Activated T-helper 9 cell treated with anti-CD3 and anti-CD28 coated beads, Interleukin-2, amount 50 U/mL, for 16 hours (primary cell): ENCODE results near the gene OR6J1.
"Not testable (repeated sequence)": the region's sequence is repeated elsewhere in the genome, so short reads cannot be mapped to it uniquely, and the experiment has no call there.

Experiments used
- DNase-seq: peaks from one replicate; pipeline ENCODE4 v3.0.0-alpha.2; 2020; ENCODE audit warnings: low read depth

The OR6J1 gene

DNA sequence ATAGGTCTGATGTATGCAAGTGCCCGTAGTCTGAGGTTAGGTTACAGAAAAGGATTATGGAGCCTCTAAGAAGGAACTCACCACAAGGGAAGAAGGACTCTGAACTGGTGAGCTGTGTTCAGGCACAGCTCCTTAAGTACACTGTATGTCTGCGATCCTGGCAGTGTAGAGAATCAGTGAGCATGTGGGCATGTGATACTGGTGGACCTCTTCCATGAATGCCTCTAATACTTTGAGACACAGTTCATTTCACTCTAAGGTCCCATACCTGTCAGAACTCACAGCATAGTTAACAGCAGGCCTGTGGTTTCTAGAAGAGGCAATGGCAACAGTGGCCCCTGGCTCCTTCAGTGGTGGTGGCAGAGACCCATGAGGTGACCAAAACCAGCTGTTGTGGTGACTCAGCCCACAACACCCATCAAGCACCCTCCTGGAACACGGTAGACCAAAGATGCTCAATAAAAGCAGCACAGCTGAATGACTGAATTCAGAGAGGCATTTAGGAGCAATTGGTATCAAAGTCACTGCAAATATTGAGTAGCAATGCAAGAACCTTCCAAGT, 6.9 kb upstream of the OR6J1 start:
- DNase-seq, result no peak

DNA sequence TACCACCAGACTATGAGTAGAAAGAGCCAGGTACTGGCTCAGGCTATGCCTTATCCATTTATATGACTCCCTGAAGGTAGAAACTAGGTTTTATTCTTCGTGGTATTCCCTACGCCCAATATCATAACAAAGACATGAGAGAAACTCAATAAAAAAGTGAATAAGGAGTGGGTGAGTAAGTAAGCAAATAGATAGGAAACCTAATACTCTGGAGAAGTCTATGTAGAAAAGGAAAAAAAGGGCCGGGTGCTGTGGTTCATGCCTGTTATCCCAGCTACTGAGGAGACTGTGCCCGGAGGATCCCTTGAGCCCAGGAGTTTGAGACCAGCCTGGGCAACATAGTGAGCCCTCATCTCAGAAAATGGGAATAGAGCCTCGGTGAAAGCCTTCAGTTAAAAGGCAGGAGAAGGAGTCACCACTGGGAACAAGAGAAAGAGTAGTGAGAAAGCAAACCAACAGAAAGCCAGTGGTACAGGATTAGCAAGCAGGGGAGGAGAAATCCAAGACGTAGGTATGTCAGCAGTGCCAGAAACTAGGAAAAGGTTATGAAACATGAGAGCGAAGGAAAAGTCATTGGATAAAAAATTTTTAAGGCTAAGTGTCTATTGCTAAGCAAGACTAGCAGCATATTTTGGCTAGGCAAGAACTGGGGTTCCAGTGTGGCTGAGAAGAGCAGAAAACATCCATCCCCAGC, 6.0 kb upstream of the OR6J1 start:
- no peak for DNase-seq

DNA sequence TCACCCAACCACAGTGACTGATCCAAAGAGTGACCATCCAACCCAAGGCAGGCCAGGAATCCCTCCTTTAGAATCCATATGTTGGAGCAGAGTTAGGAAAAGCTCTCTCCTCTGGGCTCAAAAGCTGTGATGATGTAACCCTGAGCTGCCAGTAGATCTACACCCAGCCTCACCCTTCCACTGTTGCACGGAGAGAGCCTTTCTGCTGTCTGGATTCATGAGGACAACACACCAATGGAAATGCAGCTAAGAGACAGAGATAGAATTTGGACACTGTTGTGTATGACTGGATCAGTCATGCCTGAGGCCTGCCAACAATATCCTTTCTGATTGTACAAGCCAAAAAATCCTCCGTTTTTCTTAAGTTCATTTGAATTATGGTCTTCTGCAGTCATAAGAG, 4.4 kb upstream of the OR6J1 start:
- no peak for DNase-seq

DNA sequence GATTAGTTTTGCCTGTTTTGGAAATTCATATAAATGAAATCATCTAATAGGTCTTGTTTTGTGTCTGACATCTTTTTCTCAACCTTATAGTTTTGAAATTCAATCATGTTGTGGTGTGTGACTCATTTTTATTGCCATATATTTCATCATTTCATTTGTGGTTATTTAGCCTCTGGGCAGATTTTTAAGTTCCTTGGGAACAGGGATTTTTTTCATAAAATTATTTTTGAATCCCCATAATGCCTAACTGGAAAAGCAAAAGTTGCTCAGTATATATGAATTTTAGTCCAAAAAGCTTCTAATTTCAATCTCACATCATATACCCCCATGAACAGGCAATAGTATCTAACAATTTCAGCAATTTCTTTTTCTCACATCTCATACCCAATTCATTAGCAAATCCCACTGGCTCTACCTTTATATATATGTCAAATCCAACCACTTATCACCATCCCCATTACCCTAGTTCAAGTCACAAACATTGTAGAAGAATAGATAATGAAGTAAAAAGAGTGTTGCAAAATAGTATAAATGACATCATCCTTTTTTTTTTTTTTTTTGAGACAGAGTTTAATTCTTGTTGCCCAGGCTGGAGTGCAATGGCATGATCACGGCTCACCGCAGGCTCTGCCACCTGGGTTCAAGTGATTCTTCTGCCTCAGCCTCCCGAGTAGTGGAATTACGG, 2.6 kb upstream of the OR6J1 start:
- no peak for DNase-seq

DNA sequence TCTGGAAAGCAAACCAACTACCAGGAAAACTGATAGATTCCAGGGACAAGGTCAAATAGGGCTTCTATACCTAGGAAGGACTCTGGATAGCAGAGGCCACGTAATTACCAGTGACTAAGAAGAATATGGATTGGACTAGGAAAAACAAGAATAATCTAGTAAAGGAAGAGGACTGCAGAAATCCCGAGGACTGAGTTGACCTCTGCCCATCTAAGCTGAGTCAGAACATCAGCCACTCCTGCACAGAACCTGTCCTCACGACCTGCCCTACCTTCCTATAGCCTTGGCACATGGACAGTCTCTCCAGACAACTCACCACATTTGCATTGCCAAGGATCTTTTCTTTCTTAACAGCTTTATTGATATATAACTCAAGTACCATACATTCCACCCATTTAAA, 2.3 kb downstream of the OR6J1 start:
- DNase-seq, result no peak

DNA sequence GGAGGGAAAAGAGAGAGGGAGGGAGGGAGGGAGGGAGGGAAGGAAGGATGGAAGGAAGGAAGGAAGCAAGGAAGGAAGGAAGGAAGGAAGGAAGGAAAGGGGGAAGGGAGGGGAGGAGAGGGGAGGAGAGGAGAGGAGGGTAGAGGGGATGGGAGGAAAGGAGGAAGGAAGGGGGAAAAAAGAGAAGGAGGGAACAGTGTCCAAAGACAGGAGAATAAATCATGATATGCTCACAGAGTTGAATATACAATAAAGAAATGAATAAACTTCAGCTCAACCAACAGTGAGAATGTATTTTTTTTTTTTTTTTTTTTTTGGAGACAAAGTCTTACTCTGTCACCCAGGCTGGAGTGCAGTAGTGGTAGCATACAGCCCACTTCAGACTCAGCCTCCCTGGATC, 4.0 kb downstream of the OR6J1 start:
- DNase-seq, result no peak

DNA sequence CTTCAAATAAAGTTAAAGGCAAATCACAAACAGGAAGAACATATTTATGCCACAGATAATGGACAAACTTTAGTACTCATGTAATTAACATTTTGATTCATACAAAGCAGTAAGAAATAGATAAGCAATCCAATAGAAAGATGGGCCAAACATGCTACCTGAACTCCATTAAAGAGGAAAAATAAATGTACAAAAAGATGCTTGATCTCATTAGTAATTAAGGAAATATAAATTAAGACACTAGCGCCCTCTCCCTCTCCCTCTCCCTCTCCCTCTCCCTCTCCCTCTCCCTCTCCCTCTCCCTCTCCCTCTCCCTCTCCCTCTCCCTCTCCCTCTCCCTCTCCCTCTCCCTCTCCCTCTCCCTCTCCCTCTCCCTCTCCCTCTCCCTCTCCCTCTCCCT, 8.2 kb downstream of the OR6J1 start:
- DNase-seq, result not testable (repeated sequence)

DNA sequence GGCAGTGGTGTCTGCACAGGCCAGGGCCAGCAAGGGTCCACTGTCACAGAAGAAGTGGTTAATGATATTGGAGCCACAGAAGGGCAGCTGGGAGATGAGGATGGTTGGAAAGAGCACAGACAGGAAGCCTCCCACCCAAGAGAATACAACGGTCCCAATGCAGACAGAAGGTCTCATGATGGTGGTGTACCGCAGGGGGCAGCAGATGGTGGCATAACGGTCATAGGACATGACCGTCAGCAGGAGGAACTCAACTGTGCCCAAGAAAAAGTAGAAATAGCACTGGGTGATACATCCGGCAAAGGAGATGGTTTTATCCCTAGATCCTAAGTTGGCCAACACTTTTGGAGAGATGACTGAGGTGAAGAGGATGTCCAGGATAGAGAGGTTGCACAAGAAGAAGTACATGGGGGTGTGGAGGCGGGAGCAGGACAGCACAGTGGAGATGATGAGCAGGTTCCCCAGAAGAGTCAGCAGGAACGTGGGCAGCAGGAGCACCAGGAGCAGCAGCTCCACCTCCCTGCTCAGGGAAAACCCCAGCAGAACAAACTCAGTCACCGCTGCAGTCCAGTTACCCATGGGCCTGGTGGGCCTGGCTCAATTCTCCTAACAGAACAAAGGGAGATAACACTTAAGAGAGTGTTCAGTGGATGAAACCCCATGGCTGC, 9.8 kb downstream of the OR6J1 start:
- no peak for DNase-seq

DNA sequence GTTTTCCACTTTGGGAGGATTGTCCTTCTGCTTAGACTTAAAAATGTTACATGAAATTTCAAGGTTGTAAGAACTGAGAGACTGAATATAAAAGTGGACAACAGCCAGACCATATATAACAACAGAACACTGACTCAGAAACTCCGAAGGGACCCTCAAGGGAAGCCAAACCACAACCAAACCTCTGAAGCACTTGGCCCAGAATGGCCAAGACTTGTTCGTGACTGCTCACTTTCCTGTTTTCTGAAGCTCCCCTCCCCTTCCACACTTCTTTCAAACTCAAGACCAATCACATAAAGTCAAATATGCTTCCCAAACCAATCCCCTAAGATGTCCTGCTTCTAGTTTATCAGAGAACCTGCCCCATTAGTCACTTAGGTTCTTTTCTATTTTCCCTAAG, 13.7 kb downstream of the OR6J1 start:
- DNase-seq, result no peak

DNA sequence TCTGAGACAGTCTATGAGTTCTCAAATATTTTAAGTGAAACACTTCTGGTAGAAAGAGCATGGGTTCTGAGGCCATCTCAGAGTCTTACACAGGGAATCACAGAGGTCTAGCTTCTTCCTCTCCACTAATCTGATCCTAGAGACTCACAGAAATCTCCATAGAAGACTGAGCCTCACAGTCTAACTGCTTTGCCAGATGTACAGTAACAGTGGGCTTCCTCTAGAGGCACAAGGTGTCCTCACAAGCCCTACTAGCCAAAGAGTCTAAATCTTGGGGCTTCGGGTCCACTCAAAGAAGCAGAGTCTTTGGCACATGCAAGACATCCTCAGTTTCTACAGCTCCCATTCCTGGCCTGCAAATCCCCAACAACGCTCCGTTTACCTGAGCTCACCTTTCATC, 14.1 kb downstream of the OR6J1 start:
- no peak for DNase-seq

DNA sequence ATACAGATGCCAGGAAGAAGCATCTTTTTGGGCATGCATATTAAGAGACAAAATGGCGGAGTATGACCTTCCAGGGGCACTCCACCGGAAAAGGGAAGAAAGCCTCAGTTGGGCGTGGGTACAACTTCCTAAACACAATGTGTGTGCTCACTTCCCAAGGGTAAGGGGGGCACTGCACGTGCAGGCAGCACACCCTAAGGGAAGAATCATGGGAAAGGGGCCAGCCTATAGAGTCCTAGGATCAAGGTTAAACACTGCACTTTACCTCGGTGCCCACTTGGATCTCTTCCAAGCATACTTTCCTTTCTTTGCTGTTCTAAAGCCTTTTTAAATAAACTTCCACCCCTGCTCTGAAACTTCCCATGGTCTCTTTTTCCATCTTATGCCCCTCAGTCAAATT, 14.8 kb downstream of the OR6J1 start:
- DNase-seq, result no peak

DNA sequence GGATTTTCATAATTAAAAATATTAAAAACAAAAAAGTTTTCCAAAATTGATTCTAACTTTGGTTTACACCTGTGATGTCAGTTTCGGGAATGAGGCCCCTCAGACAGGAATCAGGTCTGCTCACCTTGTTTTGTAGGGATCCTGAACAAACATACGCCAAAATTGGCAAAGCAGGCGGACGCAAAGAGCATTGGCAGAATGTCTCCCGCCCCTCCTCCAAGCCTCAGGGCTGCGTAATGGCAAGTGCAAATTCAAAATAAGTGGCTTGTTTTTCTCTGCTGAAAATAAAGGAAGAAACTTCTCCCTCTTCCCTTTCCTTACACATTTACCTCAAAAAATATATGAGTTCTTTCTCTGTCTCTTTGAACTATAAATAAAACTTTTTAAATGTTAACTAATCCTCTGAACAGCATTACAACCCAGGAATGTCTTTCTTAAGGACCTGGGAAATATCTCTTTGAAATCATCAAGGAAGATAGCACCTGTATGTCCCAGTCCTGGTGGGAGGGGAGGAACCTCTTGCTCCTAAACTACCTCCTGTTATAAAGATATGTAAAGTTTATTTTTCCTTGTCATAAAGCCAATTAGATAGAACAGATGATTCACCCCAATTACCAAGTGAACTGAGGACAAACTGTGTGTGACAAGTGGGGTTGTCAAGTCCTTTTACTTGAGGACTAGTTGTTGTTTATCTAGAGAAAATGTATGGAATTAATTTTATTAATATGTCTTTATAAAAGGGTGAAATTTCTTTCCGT, 16.5 kb downstream of the OR6J1 start:
- DNase-seq, result no peak

DNA sequence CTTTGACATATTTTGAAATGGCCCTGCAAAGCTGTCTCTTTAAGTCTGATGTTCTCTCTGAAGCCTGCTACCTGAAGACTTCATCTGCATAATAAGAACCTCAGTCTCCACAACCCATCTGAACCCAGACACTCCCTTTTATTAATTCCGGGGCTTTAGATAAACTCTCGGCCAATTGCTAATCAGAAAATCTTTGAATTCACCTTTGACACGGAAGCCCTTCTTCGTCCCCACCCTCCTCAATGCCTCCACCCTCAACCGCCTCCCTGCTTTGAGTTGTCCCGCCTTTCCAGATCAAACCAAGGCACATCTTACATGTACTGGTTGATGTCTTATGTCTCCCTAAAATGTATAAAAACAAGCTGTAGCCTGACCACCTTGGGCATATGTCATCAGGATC, 17.6 kb downstream of the OR6J1 start:
- no peak for DNase-seq

DNA sequence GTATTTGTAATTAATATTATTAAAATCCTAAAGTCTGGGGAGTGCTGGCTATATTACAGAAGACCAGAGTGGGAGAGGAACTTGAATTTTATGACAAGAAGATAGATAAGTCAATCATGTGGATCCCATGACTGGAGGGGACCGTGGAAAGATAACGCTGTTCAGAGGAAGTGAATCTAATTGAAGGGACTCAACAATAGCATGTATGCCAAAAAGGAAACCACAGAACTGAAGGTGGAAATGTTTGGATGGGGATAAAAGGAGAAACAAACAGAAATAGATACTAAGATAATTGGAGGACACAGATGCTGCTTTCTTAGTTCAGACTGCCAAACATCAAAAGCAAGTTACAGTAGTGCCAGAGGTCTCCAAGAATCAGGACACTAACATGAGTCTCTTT, 21.1 kb downstream of the OR6J1 start:
- no peak for DNase-seq

DNA sequence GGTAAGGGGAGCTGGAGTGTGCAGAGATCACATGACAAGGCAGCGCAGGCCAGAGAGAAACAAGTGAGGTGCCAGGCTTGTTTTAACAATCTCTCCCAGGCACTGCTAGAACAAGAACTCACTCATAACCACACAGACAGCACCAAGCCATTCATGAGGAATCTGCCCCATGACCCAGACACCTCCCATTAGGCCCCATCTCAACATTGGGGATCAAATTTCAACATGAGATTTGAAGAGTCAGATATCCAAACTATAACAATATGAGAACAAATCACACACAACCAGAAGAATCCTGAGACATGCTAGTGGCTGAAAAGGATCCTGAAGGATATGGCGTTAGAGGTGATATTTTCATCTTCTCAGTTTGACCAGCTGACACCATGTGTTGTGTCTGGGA, 21.9 kb downstream of the OR6J1 start:
- no peak for DNase-seq

DNA sequence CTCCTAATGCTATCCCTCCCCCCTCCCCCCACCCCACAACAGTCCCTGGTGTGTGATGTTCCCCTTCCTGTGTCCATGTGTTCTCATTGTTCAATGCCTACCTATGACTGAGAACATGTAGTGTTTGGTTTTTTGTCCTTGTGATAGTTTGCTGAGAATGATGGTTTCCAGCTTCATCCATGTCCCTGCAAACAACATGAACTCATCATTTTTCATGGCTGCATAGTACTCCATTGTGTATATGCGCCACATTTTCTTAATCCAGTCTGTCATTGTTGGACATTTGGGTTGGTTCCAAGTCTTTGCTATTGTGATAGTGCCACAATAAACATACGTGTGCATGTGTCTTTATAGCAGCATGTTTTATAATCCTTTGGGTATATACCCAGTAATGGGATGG, 28.4 kb downstream of the OR6J1 start:
- not testable (repeated sequence) for DNase-seq

DNA sequence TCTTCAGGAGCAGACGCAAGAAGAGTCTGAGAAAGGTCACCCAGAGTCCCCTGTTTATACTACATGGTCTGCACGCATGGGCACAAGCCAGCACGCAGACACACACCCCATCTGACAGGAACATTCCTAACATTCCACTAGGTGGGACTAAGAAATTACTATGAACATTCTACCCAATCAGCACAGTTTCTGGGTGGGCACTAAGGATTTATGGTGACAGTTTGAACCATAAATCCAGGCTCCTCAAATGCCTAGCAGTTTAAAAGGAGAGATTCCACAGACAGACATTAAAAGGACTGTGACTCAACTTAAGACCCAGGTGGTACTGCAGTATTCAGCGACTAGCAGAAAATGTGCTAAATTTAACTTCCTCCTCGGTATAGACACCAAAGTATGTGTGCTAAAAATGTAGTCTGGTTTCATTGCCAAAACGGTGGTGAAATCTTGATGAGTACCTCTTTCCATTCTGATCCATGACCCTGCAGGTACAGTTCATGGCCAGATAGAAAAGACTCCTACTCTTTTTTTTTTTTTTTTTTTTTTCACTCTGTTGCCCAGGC, 29.8 kb downstream of the OR6J1 start:
- DNase-seq, result no peak

DNA sequence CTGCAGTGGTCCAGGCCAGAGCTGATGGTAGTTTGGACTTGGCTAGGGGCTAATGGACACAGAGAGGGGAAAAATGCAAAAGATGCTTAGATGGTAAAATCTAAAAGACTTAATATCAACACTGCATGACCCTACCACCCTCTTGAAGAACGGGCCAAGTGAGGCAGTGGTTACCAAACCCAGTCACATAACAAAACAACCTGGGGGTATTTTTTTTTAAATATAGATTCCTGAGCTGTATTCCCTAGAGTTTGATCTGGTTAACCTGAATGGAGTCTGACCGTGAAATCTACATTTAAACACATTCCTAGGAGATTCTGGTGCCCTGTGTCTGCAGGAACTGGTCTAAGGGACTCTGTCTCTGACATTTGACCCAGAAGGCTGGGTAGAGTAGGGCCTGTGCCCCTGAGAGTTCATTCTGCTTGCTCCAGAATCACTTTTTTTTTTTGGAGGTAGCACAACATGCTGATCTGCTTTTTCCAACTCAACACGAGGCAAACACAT, 30.4 kb downstream of the OR6J1 start:
- DNase-seq, result no peak

DNA sequence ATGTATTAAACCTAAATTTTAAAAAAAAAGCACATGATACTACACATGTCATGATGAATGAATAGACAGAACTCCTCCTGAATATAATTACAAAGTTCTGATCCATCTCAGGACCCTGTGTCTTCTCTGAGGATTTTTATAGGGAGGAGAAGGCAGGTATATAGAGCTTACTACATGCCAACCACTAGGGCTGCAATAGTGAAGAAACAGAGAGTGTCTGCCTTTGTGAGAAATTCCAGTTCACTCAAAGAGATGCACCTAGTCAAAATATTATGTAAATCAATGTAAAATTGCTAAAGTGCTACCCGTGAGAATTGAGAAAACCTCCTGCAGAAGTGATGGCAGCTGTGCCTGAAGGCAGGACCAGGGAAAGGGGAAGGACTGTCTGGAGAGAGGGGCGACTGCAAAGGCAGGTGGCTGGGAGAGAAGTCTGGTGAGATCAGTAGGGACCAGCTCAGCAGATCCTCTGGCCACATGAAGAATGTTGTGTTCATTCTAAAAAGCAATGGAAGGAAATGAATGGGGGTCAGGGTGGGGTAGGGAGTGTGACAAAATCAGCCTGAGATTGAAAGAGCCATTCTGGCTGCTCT, 31.0 kb downstream of the OR6J1 start:
- DNase-seq, result no peak

DNA sequence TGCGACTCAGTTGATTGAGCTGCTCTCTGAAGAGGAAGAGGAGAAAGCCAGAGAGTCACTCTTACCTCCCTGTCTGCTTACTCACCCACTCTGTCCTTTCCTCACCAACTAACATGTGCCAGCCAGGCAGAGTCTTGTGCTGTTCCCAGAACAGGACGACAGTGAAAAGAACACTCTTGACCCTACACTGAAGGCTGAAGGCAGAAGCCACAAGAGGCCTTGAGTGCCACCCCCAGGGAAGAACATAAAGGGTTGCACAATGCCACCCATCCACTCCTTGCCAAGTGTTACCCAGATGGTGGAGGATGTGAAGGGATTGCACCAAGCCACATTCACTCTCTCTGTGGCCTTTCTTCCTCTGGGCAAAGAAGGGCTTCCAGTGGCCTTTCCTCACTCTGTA, 33.2 kb downstream of the OR6J1 start:
- no peak for DNase-seq

DNA sequence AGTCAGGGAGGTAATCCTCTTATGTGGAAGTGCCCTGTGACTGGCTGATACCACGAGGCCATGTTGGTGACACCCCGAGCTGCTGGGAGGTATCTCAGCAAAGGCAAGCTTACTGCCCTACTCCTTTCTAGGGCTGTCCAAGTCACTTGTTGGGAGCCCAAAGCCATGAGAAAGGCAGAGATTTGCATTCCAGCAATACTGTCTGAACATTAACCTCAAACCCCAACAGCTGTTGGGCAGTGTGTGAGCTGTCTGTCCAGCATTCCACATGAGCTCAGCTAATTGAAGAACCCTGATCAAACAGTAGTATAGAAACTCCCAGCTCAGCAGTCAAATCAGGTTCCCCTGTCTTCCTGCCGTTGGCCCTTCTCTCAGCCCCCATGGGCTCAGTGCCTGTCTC, 36.9 kb downstream of the OR6J1 start:
- no peak for DNase-seq

DNA sequence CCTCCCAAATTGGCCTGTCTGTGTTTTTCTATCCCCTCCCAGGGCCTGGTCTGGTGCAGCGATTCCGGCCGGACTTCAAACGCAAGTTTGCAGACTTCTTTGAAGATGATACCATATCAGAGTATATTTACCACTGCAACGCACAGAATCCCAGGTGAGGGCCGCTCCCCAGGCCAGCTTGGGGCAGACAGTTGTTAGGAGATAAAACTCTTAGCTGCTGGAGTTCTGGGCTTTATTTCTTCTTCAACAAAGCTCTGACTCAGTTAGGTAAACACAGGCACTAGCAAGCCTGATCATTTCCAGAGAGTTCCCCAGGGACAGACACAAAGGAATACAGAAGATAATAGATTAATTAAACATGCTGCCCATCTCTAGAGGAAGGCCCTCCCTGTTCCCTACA, 37.8 kb downstream of the OR6J1 start:
- no peak for DNase-seq
